Mesothelial cell of epicardium (in vitro differentiated cells): Measurements from ENCODE around the gene PYGL. TPM values are rescaled to one million over a fixed set of nuclear protein-coding genes. Genes with fewer than 3 reads are reported as not detected.

ENCODE experiments used
- DNase-seq, 2 experiments: peaks; one replicate each; pipeline ENCODE4 v3.0.0; 2021; ENCODE audit warnings: low spot score in 2 of 2; ENCODE audit not compliant: unreplicated experiment in 2 of 2
- H3K27ac Mint-ChIP-seq: 2 replicates; pipeline ENCODE4 v1.8.0; 2021; ENCODE audit warnings: mixed read lengths
- H3K27me3 Mint-ChIP-seq: 2 replicates; pipeline ENCODE4 v1.8.0; 2021; ENCODE audit warnings: low read depth, mixed read lengths
- H3K36me3 Mint-ChIP-seq: 2 replicates; pipeline ENCODE4 v1.8.0; 2021; ENCODE audit warnings: mixed read lengths
- H3K4me1 Mint-ChIP-seq: 2 replicates; pipeline ENCODE4 v1.8.0; 2021; ENCODE audit warnings: mixed read lengths
- H3K4me3 Mint-ChIP-seq: 2 replicates; pipeline ENCODE4 v1.8.0; 2021; ENCODE audit warnings: mild to moderate bottlenecking, moderate library complexity, mixed read lengths
- H3K9me3 Mint-ChIP-seq: 2 replicates; pipeline ENCODE4 v1.8.0; 2021; ENCODE audit warnings: mixed read lengths
- total RNA-seq: library from RNA; stranded (reverse); gene quantifications from 3 replicates; pipeline ENCODE4 v1.2.1, GENCODE V29; 2021
- TF ChIP-seq, protein P1 (sequence below): fragments of 200-600 bp; sonication (generic); IDR thresholded peaks from one replicate; pipeline ENCODE4 v1.5.0; 2021; ENCODE audit warnings: antibody characterized with exemption; ENCODE audit not compliant: unreplicated experiment

The PYGL gene
- total RNA-seq, 1 donor from 2014 or later, result 21.6 TPM

DNA sequence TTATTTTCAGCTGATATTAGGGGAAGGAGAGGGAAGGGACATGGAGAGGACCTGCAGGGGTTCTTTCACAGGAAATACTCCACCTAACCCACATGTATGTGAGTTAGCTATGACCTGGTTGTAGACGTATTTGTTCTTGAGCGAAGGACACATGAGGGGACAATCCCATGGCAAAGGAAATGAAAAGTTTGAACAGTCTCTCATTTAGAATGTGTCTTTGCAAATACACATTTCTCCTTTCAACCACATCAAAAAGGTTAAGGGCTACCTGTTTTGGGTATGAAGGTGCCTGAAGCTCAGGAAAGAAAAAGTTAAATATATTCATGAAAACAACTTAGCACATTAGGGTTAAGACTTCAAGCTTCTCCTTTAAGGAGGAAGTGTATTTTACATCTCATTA is 7.4 kb downstream of the PYGL start:
- Mint-ChIP-seq H3K4me3 (no peak overlapping the region), H3K27me3 (peaks cover 4% of the 10 kb centered on the region), H3K27ac (no peak overlapping the region), H3K36me3 (peaks cover 2% of the 10 kb centered on the region), H3K4me1 (peaks cover 12% of the 10 kb centered on the region), H3K9me3 (no peaks in the 10 kb centered on the region)
- TF ChIP-seq, protein P1, sequence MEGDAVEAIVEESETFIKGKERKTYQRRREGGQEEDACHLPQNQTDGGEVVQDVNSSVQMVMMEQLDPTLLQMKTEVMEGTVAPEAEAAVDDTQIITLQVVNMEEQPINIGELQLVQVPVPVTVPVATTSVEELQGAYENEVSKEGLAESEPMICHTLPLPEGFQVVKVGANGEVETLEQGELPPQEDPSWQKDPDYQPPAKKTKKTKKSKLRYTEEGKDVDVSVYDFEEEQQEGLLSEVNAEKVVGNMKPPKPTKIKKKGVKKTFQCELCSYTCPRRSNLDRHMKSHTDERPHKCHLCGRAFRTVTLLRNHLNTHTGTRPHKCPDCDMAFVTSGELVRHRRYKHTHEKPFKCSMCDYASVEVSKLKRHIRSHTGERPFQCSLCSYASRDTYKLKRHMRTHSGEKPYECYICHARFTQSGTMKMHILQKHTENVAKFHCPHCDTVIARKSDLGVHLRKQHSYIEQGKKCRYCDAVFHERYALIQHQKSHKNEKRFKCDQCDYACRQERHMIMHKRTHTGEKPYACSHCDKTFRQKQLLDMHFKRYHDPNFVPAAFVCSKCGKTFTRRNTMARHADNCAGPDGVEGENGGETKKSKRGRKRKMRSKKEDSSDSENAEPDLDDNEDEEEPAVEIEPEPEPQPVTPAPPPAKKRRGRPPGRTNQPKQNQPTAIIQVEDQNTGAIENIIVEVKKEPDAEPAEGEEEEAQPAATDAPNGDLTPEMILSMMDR, result no peak
- no peak for DNase-seq

GRCh38 chr14:50936016-50936340 is 8.3 kb downstream of the PYGL start:
- DNase-seq, result no peak
- Mint-ChIP-seq H3K4me3 (no peak overlapping the region), H3K9me3 (no peaks in the 10 kb centered on the region), H3K36me3 (peaks cover 3% of the 10 kb centered on the region), H3K4me1 (peaks cover 12% of the 10 kb centered on the region), H3K27me3 (peaks cover under 1% of the 10 kb centered on the region), H3K27ac (no peak overlapping the region)
- TF ChIP-seq, protein P1, result no peak

GRCh38 chr14:50935126-50936015 is 8.9 kb downstream of the PYGL start:
- no peaks in the 10 kb centered on the region for H3K27me3 Mint-ChIP-seq
- no peak for DNase-seq
- no peak overlapping the region for H3K27ac Mint-ChIP-seq
- peaks cover 4% of the 10 kb centered on the region for H3K36me3 Mint-ChIP-seq
- no peak overlapping the region for H3K4me3 Mint-ChIP-seq
- peaks cover 12% of the 10 kb centered on the region for H3K4me1 Mint-ChIP-seq
- TF ChIP-seq, protein P1, result no peak
- H3K9me3 Mint-ChIP-seq, result no peaks in the 10 kb centered on the region

DNA sequence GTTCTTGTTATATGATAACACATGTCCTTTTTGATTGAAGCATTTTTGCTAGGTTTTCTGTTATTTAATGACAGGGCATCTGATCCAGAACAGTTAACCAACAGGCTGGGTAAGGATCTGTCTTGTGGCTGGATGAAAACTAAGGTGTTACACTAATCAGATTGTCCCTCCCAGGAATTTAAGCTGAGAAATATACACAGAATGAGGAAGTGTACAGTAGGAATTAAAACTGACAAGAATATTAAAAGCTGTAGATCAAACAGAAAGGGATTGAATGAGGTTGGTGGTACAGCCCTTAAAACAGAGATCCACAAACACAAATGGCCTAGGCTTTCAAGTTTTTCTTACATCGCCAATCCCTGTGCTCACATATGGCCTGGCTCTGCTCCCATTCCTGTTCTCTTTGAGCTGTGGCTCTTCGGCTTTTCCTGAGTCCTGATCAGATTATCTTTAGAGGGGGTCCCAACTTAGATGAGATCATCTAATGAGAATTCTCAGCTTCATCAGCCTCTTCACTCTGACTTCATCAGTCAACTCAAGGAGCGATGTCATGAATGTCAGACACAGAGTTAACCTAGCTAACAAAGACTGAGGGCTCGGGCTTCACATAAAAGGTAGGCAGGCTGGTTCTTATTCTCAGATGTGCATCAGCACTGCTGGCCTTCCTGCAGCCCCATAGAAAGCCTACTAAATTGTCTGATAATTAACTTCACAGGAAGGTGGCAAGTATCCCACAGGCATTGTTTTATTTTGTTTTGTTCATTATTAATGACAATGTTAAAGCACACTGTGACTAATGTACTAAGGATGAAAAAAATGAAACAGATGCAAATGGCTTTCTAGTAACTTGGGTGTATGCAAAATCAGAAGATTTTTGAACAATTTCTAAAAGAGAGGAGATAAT is 11.4 kb downstream of the PYGL start:
- TF ChIP-seq, protein P1, result no peak
- H3K27ac Mint-ChIP-seq, result peak overlapping the region; percentile 1
- no peaks in the 10 kb centered on the region for H3K27me3 Mint-ChIP-seq
- H3K4me1 Mint-ChIP-seq, result peaks cover 12% of the 10 kb centered on the region
- H3K4me3 Mint-ChIP-seq, result no peak overlapping the region
- DNase-seq, result no peak
- peaks cover 4% of the 10 kb centered on the region for H3K36me3 Mint-ChIP-seq
- H3K9me3 Mint-ChIP-seq, result no peaks in the 10 kb centered on the region

GRCh38 chr14:50932156-50932555 is 12.1 kb downstream of the PYGL start:
- Mint-ChIP-seq H3K9me3 (no peaks in the 10 kb centered on the region), H3K27ac (no peak overlapping the region), H3K27me3 (no peaks in the 10 kb centered on the region), H3K4me1 (peaks cover 9% of the 10 kb centered on the region), H3K4me3 (no peak overlapping the region), H3K36me3 (peaks cover 4% of the 10 kb centered on the region)
- no peak for DNase-seq
- TF ChIP-seq, protein P1, result no peak
